HG03354 (cell line): ENCODE data around the gene ARHGEF4.

ENCODE experiments used
- ATAC-seq: cut with Tn5 transposase; IDR thresholded peaks from one replicate; pipeline ENCODE4 v1.9.1; 2021; ENCODE audit warnings: mild to moderate bottlenecking; ENCODE audit not compliant: unreplicated experiment, poor library complexity, severe bottlenecking

The ARHGEF4 gene

DNA sequence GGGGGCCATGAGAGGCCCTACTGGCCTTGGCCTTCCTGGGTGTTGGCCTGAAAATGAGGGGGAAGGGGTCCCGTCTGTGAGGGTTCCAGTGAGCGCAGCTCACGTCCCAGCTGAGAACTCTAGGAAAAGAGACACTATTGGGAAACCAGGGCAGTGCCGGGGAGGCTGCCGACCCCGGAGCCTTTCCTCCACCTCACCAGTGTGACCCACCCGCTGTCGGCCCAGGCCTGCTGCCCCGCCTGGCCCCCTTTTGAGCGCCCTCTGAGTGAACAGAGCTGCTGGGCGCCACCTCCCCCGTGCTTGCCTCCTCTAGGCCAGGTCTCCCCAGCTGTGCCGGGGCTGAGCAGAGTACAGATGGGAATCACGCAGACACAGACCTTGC lies 17.5 kb upstream of the ARHGEF4 start:
- ATAC-seq: no peak

DNA sequence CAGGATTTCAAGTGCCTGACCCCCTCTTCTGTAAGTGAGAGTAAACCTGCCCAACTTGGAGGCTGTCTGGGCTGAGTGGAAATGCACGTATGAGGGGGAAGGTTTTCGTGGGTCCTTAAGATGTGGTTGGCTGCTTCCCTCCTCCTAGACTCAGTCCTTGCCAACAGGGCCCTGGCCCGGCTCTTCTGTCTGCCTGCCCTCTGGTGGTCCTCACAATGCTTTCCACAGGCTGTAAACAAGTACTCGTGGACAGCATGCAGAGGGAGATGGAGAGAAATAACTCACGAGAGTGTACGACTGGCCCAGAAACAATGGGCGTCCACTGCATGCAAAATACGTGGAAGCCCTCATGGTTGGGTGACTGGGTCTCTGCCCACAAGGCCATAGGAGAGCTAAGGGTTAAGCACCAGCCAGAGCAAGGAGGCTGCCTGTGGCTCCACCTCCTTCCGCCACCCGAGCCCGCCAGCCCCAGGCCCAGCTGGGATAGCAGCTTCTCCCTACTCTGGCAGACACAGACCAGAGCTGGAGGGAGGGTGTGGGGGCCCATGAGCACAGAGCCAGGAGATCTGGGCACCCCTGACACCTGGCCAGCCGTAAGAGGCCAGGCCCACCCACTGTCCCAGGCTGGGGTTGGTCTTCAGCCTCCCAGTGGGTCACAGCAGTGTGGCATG lies 17.0 kb upstream of the ARHGEF4 start:
- ATAC-seq: no peak

DNA sequence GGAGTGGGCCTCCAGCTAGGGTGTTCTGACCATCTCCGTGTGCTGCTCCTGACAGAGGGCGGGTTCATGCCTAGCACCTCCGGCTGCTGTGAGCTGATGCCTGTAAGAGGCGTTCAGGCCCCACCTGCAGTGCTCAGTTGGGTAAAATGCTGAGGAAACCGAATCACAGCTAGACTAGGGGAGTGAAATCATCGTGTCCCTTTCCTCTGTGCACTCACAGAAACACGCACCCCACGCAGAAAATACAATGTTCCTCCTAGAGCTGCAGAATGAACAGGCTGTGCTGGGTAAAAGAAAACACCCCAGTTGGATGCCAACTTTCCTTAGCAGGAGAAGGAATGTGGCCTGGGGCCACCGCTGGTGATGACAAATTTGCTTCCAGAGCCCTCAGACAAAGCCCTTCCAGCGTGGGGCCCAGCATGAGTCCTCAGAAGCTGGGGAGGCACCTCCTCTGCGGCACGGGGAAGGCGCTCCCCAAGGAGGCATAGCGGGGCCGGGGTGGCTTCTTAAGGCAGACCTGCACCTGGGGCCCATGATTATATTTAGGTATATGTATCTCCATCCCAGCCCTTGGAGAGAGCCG lies 16.3 kb upstream of the ARHGEF4 start:
- ATAC-seq: no peak

DNA sequence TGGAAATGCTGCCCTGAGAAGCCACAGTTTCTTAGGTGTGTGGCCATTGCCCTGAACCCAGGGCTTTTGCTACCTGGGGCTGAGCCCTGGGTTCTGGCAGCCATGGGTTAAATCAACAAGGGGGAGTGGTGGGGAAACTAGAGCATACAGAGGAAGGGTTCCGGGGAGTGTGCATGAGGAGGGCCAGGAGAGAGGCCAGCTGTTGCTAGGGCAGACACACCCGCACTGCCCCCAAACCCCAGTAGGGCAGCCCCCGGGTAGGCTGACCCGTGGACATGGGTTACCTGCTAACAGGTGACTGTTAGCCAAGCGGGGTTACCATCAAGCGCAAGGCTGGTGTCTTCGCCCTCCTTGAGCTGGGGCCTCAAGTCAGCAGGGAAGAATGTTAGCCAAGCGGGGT lies 14.8 kb upstream of the ARHGEF4 start:
- no peak for ATAC-seq

DNA sequence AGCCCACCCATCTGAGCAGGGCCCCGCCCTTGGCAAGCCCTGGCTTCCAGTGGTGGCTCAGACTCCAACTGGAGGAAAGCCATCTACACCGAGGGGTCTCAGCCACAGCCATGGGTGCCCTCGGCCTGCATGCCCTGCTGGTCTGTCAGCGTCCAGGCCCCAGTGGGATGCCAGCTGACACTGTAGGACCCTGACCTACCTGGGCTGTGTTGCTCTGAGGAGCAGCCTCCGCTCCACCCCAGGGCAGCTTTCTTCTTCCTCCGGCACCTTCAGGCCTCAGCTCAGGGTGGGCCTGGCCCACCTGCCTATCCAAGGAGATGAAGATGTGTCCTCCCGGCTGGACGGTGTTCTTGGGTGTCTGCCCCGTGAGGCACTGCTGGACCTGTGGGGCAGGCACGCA lies 13.9 kb upstream of the ARHGEF4 start:
- no peak for ATAC-seq

DNA sequence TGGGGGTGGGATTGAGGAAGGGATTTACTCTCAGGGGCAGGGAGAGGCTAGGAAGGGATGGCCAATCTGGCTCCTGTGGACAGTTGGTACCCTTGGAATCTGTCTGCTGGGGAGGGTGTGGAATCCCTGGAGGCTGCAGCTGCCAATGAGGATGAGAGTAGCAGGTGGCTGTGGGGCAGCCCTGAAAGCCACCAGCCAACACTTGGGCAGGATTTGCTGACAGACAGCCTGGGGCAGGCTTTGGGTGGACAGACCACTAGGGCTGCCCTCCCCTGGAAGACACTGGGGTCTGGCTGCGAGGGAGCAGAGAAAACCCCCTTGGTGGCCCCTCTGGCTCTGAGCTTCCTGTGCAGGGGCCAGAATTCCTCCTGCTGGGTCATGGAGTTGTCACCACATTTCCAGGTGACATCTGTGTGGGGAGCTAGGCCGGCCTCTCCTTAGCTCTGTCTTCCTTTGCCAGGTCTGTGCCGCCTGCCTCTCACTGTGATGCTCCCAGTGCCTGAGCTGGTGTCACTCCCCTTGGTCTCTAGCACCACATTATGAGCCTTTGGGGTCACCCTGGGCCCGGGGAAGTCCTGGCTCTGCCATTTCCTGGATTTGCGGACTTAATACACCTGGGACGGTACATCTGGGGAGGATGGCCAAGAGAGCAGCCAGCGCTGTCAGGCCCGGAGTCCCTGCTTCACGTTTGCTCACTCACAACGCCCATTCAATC lies 13.4 kb upstream of the ARHGEF4 start:
- ATAC-seq: no peak

DNA sequence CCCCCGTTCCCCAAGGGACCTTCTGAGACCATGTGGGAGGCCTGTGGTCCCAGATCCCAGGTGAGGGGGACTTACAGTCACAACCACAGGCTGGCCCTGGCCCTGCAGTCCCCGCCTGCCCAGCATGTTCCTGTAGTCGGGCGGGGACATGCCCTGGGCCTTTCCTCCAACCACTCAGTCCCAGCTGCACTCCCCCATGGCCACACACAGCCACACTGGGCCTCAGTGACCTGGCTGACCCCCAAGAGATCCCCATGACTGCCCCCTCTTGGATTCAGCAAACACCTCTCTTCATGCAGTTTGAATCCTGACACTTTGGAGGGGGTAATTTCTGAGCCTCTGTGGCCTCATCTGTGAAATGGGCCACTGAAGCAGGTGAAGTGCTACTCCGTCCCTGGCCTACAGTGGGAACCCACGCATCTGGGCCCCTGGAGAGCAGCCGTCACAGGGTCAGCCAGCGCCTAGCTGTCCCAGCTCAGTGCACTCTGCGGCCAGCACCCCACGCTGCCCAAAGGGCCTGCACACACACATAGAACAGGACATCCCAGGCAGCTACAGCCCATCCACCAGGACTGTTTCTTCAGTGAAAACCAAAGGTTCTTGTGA lies 12.7 kb upstream of the ARHGEF4 start:
- peak; percentile 50 for ATAC-seq

DNA sequence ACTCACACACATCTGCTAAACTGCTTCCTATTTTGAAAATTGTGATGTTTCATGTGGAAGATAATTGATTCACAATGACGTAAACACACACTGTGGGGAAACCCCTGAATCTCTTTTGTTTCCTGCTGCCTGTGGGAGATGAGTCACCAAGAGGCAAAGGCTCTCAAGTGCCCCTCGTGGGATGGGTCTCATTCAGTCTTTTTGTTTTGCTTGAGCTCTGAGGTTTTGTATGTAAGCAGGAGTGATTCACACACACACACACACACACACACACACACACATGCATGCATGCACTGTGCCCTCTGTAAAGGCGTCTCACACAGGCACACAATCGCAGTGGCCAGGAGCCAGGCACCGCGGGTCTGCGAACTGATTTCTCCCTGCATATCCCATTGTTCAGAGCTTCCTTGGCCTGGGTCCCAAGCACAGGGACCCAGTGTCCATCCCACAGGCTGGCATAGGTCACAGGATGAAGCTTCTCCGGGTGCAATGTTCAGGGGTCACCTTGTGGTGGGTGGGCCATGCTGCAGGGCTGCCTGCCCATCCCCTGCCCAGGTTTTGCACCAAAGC lies 12.1 kb upstream of the ARHGEF4 start:
- peak; percentile 92 for ATAC-seq

DNA sequence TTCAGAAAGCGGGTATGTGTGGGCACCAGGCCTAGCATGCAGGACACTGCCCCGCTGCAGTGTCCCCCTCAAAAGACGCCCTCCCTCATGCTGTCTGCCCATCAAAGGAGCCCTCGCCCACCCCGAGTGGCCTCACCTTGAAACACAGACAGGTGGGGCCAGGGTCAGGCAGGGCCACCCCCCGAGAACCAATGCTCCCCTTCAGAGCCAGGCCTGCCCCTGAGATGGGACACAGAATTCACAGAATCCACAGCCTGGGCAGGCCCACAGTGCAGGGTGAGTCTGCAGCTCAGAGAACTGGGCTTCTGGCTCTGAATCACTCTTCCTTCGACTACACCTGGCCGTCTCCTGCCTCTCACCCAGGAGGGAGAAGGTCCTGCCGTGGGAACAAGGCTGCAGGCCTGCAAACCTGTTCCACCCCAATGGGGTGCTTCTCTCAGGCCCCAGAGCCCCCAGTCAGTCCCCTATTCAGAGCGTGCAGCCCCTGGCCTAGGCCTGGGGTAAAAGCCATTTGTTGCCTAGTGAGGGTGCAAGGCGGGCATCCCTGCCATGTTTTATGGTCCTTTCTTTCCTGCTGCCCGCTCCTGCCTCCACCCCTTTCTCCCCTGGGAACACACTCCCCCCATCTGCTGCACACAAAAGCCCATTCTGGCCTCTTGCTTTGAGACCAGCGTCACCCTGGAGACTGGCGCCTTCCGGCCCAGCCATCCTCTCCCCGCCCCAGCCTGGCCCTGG lies 11.3 kb upstream of the ARHGEF4 start:
- ATAC-seq: no peak

DNA sequence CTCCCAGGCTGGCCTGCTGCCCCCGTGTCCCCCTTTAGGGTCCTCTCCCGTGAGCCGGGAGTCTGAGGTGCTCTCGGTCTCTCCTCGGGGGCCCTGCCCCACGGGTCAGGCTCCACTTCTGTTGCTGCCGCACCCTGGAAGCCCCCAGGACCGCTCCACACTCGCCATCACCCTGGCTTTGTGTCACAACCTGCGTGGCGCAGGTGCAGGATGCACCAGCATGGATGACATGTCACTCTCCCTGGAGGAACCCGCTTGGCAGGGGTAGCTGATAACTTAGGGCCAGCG lies 10.8 kb upstream of the ARHGEF4 start:
- ATAC-seq: no peak

DNA sequence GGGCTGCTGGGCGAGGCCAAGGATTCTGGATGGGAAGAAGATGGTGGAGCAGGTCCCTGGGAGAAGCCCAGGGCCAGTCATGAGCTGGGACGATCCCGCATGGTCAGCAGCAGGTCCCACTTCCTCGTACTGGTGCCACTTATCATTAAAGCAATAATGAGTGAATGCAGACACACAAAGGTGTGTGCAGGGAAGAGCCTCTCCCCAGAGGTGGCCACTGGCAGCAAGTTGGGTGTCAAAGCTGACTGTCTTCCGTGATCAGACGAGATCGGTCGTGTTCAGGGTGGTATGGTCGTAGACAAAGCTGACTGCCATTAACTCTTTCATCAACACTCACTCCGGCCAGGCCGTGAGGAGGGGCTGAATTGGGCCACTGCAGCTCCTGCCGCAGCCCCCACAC lies 10.3 kb upstream of the ARHGEF4 start:
- ATAC-seq: no peak

DNA sequence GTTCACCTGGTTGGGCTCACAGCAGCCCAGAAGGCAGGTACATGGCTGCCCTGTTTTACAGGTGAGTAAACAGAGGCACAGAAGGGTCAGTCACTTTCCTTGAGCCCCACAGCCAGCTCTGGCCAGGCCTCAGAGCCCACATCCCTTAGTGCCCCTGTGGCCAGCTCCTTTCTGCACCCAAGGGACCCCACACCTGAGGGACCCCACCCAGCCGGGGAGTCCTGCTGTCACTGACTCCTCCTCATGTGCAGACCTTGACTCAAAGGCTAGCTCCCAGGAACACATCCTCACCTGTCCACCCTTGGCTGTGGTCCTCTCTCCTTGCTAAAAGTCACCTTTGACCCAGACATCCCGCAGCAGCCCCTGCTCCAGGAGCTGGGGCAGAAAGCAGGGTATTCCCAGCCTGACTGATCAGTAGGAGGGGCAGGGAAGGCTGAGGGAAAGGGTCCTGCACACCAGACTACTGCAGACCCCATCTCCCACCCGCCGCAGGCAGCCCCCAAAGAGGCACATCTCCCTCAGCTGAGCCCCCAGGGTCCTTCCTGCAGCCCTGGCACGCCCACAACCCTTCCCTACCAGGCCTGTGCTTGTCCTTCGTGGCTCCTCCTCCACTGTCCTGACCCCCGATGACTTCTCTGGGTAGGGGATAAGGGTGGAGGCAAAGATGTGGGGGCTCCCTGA lies 9.8 kb upstream of the ARHGEF4 start:
- no peak for ATAC-seq

DNA sequence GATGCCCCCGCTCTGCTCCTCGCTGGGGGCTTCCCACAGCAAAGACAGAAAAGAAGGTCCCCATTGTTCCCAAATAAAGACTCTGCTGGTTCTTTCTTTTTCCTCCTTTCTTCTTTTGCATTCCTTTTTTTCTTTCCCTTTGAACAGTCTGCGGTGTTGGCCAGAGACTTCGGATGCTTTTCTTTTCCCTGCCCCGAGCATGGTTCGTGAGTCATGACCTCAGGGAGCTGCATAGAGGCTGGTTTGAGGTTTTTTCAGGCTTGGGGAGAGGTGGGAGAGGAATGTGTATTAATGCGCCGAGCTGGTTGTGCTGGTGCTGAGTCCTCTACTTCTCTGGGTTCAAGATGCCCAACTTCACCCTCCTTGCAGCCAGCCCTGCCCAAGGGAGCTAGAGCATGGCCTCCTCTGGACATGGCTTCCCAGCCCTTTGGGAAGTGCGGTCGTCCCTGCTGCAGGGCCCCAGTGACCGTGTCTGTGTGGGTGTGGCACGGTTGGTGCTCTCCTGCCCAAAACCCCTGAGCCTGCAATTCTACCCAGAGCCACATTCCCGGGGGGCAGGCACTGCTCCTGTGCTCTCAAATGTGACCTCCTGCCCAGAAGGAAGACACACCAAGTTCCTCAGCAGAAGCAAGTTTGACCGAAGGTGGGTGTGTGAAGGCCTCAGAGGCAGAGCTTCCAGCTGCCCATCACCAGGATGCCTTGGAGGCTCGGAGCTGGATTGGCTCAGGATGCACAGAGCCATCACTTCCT lies 9.0 kb upstream of the ARHGEF4 start:
- no peak for ATAC-seq

DNA sequence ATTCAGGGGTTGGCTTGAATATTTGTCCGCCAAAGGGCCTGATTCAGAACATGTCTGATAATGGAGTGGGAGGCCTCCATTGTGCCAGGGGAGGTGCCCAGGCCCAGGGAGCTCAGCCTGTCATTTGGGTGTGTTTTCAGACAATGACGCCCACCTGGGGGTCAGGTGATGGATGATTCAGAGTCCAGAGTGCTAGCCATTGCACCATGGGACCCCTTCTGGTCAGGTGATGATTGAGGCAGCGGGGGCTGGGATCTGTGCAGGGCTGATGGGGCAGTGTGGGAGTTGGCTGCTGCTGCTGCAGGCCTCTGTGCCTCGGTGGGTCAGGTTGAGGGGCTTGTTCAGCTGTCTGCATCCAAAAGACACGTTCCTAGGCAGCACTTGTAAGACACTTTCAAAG lies 8.3 kb upstream of the ARHGEF4 start:
- no peak for ATAC-seq

DNA sequence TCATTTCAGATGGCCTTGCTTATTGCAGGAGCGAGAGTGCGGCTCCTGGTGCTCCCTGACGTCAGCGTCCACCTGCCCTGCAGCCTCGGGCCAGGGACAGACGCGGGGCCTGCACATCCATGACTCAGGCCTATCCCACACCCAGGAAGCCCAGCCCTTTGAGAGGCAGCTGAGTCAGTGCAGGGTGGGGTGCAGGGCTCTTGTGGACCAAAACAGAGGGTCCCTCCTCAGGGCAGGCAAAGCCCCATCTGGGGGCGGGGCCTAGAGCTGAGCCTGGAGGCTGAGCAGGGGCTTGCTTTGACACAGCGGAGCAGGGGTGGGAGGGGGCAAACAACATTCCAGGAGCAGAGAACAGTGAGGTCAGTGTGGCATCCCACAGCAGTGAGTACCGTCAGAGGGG lies 7.7 kb upstream of the ARHGEF4 start:
- no peak for ATAC-seq

DNA sequence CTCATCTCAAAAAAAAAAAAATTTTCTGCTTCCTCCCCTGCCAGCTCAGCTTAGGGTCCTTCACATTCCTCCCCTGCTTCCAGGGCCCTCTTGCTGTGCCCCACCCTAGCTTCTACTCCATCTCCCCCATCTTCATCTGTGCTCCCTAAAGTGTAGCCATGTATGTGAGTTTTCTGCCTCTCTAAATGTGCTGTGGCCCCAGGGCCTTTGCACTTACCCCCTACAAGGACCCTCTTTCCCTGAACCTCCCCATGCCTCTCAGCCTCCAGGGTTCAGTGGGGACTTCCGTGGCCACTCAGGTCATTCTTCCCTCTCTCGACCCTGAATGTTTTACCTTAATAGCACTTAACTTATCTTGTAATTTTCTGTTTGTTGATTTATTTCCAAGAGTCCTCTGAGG lies 6.2 kb upstream of the ARHGEF4 start:
- no peak for ATAC-seq

DNA sequence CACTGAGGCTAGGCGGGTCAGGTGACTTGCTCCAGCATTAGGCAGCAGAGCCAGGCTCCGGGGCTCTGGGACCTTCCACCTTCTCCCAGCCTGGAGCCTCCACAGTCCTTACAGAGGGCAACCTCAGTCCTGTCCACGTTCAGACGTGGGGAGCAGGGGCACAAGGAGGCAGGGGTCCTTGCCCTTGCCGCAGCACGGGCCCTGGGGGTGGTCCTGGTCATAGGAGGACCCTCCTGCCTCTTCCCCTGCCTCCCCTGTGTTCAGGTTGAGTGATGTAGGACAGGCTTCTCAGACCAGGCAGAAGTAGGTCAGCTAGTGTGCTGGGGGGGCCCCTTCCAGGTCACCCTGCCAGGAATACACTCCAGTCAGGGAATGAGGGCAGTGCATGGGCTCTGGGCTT lies 5.4 kb upstream of the ARHGEF4 start:
- no peak for ATAC-seq

DNA sequence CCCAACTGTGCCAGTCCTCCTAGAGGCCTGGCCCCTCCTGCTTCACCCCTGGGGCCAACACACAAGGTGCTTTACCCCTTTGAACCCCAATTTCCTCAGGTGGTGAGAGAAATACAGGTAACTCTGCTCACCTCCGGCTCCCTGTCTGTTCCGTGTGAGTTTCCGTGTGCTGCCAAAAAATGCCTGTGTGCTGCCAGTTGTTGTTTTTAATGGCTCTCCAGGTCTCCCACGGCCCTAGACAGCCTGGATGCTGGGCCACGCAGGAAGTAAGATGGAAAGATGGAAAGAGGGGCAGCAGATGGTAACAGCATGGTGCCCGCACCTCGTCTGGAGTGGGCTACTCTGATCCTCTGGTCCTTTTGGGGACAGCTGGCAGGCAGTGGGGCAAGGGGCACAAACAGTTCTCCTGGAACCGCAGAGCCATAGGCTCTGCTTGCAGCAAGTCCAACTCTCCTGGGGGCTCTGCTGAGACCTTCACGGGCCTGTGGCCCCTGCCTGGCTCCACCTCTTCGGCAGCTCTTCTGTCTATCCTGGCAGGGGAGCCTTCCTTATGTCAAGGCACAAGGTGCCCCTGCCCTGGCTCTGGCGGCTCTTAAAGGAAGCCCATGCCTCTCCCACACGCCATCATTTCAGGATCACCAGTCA lies 4.3 kb upstream of the ARHGEF4 start:
- no peak for ATAC-seq
